NCI-H524 (cell line): ENCODE data around the gene PPP2R3B.
"Not testable (repeated sequence)": the region's sequence is repeated elsewhere in the genome, so short reads cannot be mapped to it uniquely, and the experiment has no call there.

Experiments
- DNase-seq, 2 experiments: peaks; one replicate each; lab custom pipeline; 2025; lab: John Stamatoyannopoulos, UW

Gene PPP2R3B

GRCh38 chrX:404656-405055 lies 17.9 kb upstream of the PPP2R3B start:
- DNase-seq, result no peak

GRCh38 chrX:402857-403256 lies 16.1 kb upstream of the PPP2R3B start:
- DNase-seq, result no peak

GRCh38 chrX:400258-400657 lies 13.6 kb upstream of the PPP2R3B start:
- no peak for DNase-seq

GRCh38 chrX:397575-397974 lies 10.9 kb upstream of the PPP2R3B start:
- no peak for DNase-seq

GRCh38 chrX:394830-395229 lies 8.1 kb upstream of the PPP2R3B start:
- no peak for DNase-seq

GRCh38 chrX:392575-392846 lies 5.8 kb upstream of the PPP2R3B start:
- DNase-seq, result no peak

- DNase-seq, result no peak
Measured at GRCh38 chrX:391717-392574, 5.2 kb upstream of the PPP2R3B start.

- no peak for DNase-seq
Measured at GRCh38 chrX:390459-390858, 3.8 kb upstream of the PPP2R3B start.

GRCh38 chrX:389021-389441 lies 2.3 kb upstream of the PPP2R3B start:
- DNase-seq, result no peak

GRCh38 chrX:387729-388128 lies 1.0 kb upstream of the PPP2R3B start:
- DNase-seq, result no peak

- no peak for DNase-seq
Measured at GRCh38 chrX:386239-386767, 404 bp downstream of the PPP2R3B start.

GRCh38 chrX:385736-386135 lies 971 bp downstream of the PPP2R3B start:
- not testable (repeated sequence) for DNase-seq

- DNase-seq, result no peak
Measured at GRCh38 chrX:384861-385260, 1.8 kb downstream of the PPP2R3B start.

- DNase-seq, result no peak
Measured at GRCh38 chrX:378443-378842, 8.3 kb downstream of the PPP2R3B start.

- DNase-seq, result not testable (repeated sequence)
Measured at GRCh38 chrX:376206-376605, 10.5 kb downstream of the PPP2R3B start.

- DNase-seq, result no peak
Measured at GRCh38 chrX:375181-376036, 11.3 kb downstream of the PPP2R3B start.

- no peak for DNase-seq
Measured at GRCh38 chrX:374596-374995, 12.1 kb downstream of the PPP2R3B start.

GRCh38 chrX:373641-374471 lies 12.9 kb downstream of the PPP2R3B start:
- no peak for DNase-seq

GRCh38 chrX:372856-373640 lies 13.7 kb downstream of the PPP2R3B start:
- no peak for DNase-seq

- no peak for DNase-seq
Measured at GRCh38 chrX:371907-372306, 14.8 kb downstream of the PPP2R3B start.
